ENCODE measurements around the gene CPNE8.

DNA sequence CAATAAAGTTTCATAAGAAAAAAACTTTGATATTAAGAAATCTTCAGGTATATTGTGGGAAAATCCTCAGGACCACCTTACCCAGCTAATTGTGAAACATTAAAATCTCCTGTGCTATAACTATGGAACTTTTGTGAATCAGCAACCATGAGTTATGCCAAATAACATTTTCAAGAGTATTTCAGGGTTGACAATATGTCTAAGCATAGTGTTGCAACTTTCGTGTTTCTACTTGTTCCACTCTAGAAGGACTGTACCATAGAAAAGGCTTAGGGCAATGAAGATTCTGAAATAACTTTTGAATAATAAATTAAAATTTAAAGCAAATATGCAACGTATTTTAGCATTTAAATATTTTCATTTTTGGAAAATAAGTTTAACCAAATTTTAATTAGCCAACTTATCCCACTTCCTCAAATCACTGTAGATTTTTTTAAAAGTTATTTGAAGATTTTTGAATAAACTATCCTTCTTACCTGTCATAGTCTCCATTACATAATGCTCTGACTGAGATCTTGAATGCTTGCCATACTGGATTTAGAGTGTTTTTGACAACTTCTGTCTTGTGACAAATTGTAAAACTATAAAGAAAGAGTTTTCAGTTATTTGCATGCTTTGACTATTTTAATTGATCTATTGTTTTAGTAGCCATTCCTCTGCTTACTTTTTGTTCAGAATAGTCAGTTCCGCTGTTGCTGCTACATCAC, 143.6 kb downstream of the CPNE8 start:
- TF ChIP-seq, protein P1, sequence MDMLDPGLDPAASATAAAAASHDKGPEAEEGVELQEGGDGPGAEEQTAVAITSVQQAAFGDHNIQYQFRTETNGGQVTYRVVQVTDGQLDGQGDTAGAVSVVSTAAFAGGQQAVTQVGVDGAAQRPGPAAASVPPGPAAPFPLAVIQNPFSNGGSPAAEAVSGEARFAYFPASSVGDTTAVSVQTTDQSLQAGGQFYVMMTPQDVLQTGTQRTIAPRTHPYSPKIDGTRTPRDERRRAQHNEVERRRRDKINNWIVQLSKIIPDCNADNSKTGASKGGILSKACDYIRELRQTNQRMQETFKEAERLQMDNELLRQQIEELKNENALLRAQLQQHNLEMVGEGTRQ (IDR thresholded peaks at IDR 0.05), result no peak
- TF ChIP-seq TFCP2L1 (CRISPR knock-in tag; IDR thresholded peaks at IDR 0.05) (no peak), EP300 (IDR thresholded peaks at IDR 0.05) (no peak), POLR2A (IDR thresholded peaks at IDR 0.05; ENCODE audit: low read length) (no peak), CHD4 (IDR thresholded peaks at IDR 0.05; ENCODE audit: borderline replicate concordance) (no peak), RNF2 (IDR thresholded peaks at IDR 0.05; ENCODE audit: borderline replicate concordance, low read depth) (no peak), ESRRA (IDR thresholded peaks at IDR 0.05; ENCODE audit: borderline replicate concordance, low read length) (no peak), RAD21 (conservative IDR thresholded peaks at IDR 0.05 in 1 of 2, IDR thresholded peaks at IDR 0.05 in 1 of 2) (no peak), CBX8 (IDR thresholded peaks at IDR 0.05) (no peak)
- TF ChIP-seq, protein P2, sequence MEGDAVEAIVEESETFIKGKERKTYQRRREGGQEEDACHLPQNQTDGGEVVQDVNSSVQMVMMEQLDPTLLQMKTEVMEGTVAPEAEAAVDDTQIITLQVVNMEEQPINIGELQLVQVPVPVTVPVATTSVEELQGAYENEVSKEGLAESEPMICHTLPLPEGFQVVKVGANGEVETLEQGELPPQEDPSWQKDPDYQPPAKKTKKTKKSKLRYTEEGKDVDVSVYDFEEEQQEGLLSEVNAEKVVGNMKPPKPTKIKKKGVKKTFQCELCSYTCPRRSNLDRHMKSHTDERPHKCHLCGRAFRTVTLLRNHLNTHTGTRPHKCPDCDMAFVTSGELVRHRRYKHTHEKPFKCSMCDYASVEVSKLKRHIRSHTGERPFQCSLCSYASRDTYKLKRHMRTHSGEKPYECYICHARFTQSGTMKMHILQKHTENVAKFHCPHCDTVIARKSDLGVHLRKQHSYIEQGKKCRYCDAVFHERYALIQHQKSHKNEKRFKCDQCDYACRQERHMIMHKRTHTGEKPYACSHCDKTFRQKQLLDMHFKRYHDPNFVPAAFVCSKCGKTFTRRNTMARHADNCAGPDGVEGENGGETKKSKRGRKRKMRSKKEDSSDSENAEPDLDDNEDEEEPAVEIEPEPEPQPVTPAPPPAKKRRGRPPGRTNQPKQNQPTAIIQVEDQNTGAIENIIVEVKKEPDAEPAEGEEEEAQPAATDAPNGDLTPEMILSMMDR (IDR thresholded peaks at IDR 0.05), result no peak
- TF ChIP-seq, protein P3, sequence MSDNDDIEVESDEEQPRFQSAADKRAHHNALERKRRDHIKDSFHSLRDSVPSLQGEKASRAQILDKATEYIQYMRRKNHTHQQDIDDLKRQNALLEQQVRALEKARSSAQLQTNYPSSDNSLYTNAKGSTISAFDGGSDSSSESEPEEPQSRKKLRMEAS (IDR thresholded peaks at IDR 0.05), result no peak
- TF ChIP-seq, protein P4, sequence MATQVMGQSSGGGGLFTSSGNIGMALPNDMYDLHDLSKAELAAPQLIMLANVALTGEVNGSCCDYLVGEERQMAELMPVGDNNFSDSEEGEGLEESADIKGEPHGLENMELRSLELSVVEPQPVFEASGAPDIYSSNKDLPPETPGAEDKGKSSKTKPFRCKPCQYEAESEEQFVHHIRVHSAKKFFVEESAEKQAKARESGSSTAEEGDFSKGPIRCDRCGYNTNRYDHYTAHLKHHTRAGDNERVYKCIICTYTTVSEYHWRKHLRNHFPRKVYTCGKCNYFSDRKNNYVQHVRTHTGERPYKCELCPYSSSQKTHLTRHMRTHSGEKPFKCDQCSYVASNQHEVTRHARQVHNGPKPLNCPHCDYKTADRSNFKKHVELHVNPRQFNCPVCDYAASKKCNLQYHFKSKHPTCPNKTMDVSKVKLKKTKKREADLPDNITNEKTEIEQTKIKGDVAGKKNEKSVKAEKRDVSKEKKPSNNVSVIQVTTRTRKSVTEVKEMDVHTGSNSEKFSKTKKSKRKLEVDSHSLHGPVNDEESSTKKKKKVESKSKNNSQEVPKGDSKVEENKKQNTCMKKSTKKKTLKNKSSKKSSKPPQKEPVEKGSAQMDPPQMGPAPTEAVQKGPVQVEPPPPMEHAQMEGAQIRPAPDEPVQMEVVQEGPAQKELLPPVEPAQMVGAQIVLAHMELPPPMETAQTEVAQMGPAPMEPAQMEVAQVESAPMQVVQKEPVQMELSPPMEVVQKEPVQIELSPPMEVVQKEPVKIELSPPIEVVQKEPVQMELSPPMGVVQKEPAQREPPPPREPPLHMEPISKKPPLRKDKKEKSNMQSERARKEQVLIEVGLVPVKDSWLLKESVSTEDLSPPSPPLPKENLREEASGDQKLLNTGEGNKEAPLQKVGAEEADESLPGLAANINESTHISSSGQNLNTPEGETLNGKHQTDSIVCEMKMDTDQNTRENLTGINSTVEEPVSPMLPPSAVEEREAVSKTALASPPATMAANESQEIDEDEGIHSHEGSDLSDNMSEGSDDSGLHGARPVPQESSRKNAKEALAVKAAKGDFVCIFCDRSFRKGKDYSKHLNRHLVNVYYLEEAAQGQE (IDR thresholded peaks at IDR 0.05), result no peak
